Neural cell (in vitro differentiated cells): ENCODE results near the gene QSER1. TPM values are rescaled to one million over a fixed set of nuclear protein-coding genes. Genes with fewer than 3 reads are reported as not detected.

ENCODE experiments used
- H2AFZ ChIP-seq: fragments of 200-600, 300-800 bp; sonication (generic), shearing (Covaris generic); 2 replicates; pipeline ENCODE4 v1.6.0; 2014; ENCODE audit warnings: low read depth, mild to moderate bottlenecking, antibody characterized with exemption, low read length, moderate library complexity
- H3F3A ChIP-seq: fragments of 200-600 bp; shearing (Covaris generic); 2 replicates; pipeline ENCODE4 v1.6.1; 2016; ENCODE audit warnings: mild to moderate bottlenecking, moderate library complexity, mixed read lengths, antibody characterized with exemption, low read length; ENCODE audit not compliant: insufficient read depth, poor library complexity, severe bottlenecking
- H3K27ac ChIP-seq: fragments of 200-600, 300-800 bp; sonication (generic), shearing (Covaris generic); 2 replicates; pipeline ENCODE4 v1.5.1; 2014; ENCODE audit warnings: mild to moderate bottlenecking, low read length, moderate library complexity
- H3K27me3 ChIP-seq: fragments of 300-800, 200-600 bp; sonication (generic), shearing (Covaris generic); 2 replicates; pipeline ENCODE4 v1.6.0; 2014; ENCODE audit warnings: mild to moderate bottlenecking, low read depth, low read length, moderate library complexity; ENCODE audit not compliant: insufficient read depth
- H3K36me3 ChIP-seq: fragments of 300-800, 200-600 bp; sonication (generic), shearing (Covaris generic); 2 replicates; pipeline ENCODE4 v1.5.1; 2014; ENCODE audit warnings: mild to moderate bottlenecking, antibody characterized with exemption, low read length, moderate library complexity; ENCODE audit not compliant: insufficient read depth
- H3K4me2 ChIP-seq: fragments of 300-800, 200-600 bp; sonication (generic), shearing (Covaris generic); 2 replicates; pipeline ENCODE4 v1.6.0; 2014; ENCODE audit warnings: mild to moderate bottlenecking, low read length
- H3K4me3 ChIP-seq: fragments of 300-800, 200-600 bp; sonication (generic), shearing (Covaris generic); 2 replicates; pipeline ENCODE4 v1.5.1; 2014; ENCODE audit warnings: mild to moderate bottlenecking, low read length, moderate library complexity
- H3K79me2 ChIP-seq: fragments of 200-600 bp; shearing (Covaris generic); replicated peaks from 2 replicates; pipeline ENCODE4 v1.6.0; 2014; ENCODE audit warnings: mild to moderate bottlenecking, low read length, moderate library complexity; ENCODE audit not compliant: insufficient read depth
- H3K9ac ChIP-seq: fragments of 300-800, 200-600 bp; sonication (generic), shearing (Covaris generic); 2 replicates; pipeline ENCODE4 v1.6.1; 2016; ENCODE audit warnings: mild to moderate bottlenecking, low read length, mixed read lengths
- H3K9me2 ChIP-seq: fragments of 200-600 bp; shearing (Covaris generic); 2 replicates; pipeline ENCODE4 v1.6.1; 2016; ENCODE audit warnings: mild to moderate bottlenecking, low read length, mixed read lengths; ENCODE audit not compliant: insufficient read depth
- H3K9me3 ChIP-seq: fragments of 200-600, 300-800 bp; sonication (generic), shearing (Covaris generic); 2 replicates; pipeline ENCODE4 v1.6.1; 2016; ENCODE audit warnings: mild to moderate bottlenecking, mixed run types, low read length, moderate library complexity, mixed read lengths
- H4K20me1 ChIP-seq: fragments of 200-600 bp; shearing (Covaris generic); 2 replicates; pipeline ENCODE4 v1.6.1; 2016; ENCODE audit warnings: mild to moderate bottlenecking, mixed run types; ENCODE audit not compliant: insufficient read depth
- EP300 ChIP-seq: fragments of 450-650 bp; conservative IDR thresholded peaks from 2 replicates; pipeline ENCODE4 v1.6.1; 2014; ENCODE audit warnings: antibody characterized with exemption, mild to moderate bottlenecking, moderate library complexity; ENCODE audit not compliant: poor library complexity, severe bottlenecking
- EZH2 ChIP-seq: fragments of 200-600, 300-800 bp; shearing (Covaris generic), sonication (generic); IDR thresholded peaks from 2 replicates; pipeline ENCODE4 v1.6.1; 2014; ENCODE audit warnings: antibody characterized with exemption, low read length, borderline replicate concordance, mild to moderate bottlenecking; ENCODE audit not compliant: insufficient read depth, poor library complexity, severe bottlenecking
- MXI1 ChIP-seq: fragments of 450-650 bp; conservative IDR thresholded peaks from 2 replicates; pipeline ENCODE4 v1.6.1; 2014; ENCODE audit warnings: antibody characterized with exemption, mild to moderate bottlenecking; ENCODE audit not compliant: poor library complexity, severe bottlenecking
- POLR2AphosphoS5 ChIP-seq: IDR thresholded peaks from 2 replicates; pipeline ENCODE4 v1.6.1; 2012
- RAD21 ChIP-seq: fragments of 450-650 bp; conservative IDR thresholded peaks from 2 replicates; pipeline ENCODE4 v1.6.1; 2014; ENCODE audit warnings: antibody characterized with exemption, mild to moderate bottlenecking, moderate library complexity
- SMC3 ChIP-seq: fragments of 450-650 bp; conservative IDR thresholded peaks from 2 replicates; pipeline ENCODE4 v1.6.1; 2014; ENCODE audit warnings: antibody characterized with exemption, mild to moderate bottlenecking, moderate library complexity; ENCODE audit not compliant: poor library complexity
- TAF1 ChIP-seq: IDR thresholded peaks from 2 replicates; pipeline ENCODE4 v1.6.1; 2012; ENCODE audit warnings: low read depth
- polyA plus RNA-seq: library from polyadenylated mRNA; depleted of rRNA; stranded (reverse); fragments of >200 nt; gene quantifications from 2 replicates; pipeline ENCODE4 v1.2.3, GENCODE V29; 2014
- TF ChIP-seq, protein P1 (sequence below): IDR thresholded peaks from 2 replicates; pipeline ENCODE4 v1.6.1; 2012; ENCODE audit warnings: borderline replicate concordance
- TF ChIP-seq, protein P2 (sequence below): fragments of 450-650 bp; IDR thresholded peaks from 2 replicates; pipeline ENCODE4 v1.5.1; 2014; ENCODE audit warnings: antibody characterized with exemption, mild to moderate bottlenecking, moderate library complexity; ENCODE audit not compliant: poor library complexity, severe bottlenecking

QSER1 gene
- polyA plus RNA-seq, 1 donor from 2014 or later, result 18.1 TPM

DNA sequence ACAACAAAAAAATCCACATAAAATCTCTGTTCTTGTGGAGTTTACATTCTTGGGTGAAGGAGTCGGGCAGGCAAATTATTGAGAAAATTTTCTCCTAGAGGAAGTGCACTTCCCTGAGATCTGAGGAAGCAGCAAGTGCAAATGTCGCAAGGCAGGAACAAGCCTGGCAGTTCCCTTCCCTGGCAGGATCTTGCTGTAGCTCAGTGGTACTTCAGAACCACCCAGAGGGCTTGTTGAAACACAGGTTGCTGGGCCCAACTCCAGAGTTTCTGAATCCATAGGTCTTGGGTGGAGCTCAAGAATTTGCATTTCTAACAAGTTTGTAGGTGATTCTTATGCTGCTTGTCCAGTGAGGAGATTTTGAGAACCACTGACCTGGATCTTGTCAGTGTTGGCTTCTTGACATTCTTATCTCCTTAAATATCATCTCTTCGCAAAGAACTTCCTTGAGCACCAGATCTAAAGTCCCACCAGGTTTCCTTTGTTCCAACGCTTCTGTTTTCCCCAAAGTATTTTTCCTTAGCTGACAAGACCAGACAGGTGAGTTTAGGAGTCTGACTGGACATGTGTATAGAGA lies 9.6 kb downstream of the QSER1 start:
- H3K9ac ChIP-seq, result no peak overlapping the region
- no peaks in the 10 kb centered on the region for H3K9me3 ChIP-seq
- H3K36me3 ChIP-seq, result peaks cover 10% of the 10 kb centered on the region
- TF ChIP-seq, protein P1, sequence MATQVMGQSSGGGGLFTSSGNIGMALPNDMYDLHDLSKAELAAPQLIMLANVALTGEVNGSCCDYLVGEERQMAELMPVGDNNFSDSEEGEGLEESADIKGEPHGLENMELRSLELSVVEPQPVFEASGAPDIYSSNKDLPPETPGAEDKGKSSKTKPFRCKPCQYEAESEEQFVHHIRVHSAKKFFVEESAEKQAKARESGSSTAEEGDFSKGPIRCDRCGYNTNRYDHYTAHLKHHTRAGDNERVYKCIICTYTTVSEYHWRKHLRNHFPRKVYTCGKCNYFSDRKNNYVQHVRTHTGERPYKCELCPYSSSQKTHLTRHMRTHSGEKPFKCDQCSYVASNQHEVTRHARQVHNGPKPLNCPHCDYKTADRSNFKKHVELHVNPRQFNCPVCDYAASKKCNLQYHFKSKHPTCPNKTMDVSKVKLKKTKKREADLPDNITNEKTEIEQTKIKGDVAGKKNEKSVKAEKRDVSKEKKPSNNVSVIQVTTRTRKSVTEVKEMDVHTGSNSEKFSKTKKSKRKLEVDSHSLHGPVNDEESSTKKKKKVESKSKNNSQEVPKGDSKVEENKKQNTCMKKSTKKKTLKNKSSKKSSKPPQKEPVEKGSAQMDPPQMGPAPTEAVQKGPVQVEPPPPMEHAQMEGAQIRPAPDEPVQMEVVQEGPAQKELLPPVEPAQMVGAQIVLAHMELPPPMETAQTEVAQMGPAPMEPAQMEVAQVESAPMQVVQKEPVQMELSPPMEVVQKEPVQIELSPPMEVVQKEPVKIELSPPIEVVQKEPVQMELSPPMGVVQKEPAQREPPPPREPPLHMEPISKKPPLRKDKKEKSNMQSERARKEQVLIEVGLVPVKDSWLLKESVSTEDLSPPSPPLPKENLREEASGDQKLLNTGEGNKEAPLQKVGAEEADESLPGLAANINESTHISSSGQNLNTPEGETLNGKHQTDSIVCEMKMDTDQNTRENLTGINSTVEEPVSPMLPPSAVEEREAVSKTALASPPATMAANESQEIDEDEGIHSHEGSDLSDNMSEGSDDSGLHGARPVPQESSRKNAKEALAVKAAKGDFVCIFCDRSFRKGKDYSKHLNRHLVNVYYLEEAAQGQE, result no peak
- TF ChIP-seq, protein P2, sequence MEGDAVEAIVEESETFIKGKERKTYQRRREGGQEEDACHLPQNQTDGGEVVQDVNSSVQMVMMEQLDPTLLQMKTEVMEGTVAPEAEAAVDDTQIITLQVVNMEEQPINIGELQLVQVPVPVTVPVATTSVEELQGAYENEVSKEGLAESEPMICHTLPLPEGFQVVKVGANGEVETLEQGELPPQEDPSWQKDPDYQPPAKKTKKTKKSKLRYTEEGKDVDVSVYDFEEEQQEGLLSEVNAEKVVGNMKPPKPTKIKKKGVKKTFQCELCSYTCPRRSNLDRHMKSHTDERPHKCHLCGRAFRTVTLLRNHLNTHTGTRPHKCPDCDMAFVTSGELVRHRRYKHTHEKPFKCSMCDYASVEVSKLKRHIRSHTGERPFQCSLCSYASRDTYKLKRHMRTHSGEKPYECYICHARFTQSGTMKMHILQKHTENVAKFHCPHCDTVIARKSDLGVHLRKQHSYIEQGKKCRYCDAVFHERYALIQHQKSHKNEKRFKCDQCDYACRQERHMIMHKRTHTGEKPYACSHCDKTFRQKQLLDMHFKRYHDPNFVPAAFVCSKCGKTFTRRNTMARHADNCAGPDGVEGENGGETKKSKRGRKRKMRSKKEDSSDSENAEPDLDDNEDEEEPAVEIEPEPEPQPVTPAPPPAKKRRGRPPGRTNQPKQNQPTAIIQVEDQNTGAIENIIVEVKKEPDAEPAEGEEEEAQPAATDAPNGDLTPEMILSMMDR, result no peak
- TF ChIP-seq EP300 (no peak), MXI1 (no peak), POLR2AphosphoS5 (no peak), TAF1 (no peak)
- peaks cover 4% of the 10 kb centered on the region for H4K20me1 ChIP-seq
- H3K79me2 ChIP-seq, result peaks cover 77% of the 10 kb centered on the region
- no peak overlapping the region for H3K27ac ChIP-seq
- H3F3A ChIP-seq, result no peaks in the 10 kb centered on the region
- H3K9me2 ChIP-seq, result no peaks in the 10 kb centered on the region
- no peak overlapping the region for H3K4me2 ChIP-seq
- H3K4me3 ChIP-seq, result no peak overlapping the region
- H3K27me3 ChIP-seq, result no peaks in the 10 kb centered on the region
- H2AFZ ChIP-seq, result no peak overlapping the region

DNA sequence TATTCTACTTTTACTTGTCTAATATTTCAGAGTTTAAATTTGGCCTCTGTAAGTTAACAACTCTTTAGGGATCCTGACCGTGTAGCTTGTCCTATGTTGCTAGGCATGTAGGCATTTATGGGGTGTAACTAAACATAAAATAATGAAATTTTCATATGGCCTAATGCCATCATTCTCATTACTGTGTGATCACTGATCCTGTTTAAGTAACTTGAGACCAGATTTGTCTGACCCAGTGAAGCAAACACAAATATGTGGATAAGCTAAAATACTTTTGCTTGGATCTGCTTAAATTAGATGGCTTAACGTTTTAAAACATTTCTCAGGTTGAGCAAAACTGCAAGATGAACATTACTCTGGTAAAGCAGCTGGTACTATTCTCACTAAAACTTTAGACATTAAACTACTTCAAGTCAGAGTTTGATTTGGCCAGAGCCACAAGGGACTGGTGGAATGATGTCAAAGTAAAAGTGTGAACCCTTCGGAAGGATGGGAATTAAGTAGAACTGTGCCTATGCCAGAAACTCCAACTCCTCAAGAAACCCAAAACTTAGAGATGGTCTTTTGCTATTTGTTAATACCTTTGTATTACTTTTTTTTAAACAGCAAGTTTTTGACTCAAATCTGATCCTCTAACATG lies 12.5 kb downstream of the QSER1 start:
- no peaks in the 10 kb centered on the region for H3K9me2 ChIP-seq
- no peaks in the 10 kb centered on the region for H3K9me3 ChIP-seq
- no peaks in the 10 kb centered on the region for H3K27me3 ChIP-seq
- H3K9ac ChIP-seq, result no peak overlapping the region
- H2AFZ ChIP-seq, result no peak overlapping the region
- peaks cover 4% of the 10 kb centered on the region for H3K36me3 ChIP-seq
- H3K4me3 ChIP-seq, result no peak overlapping the region
- H3K4me2 ChIP-seq, result no peak overlapping the region
- peaks cover 4% of the 10 kb centered on the region for H4K20me1 ChIP-seq
- no peaks in the 10 kb centered on the region for H3F3A ChIP-seq
- TF ChIP-seq EZH2, result no peak
- TF ChIP-seq TAF1, result no peak
- no peak for TF ChIP-seq RAD21
- no peak for TF ChIP-seq EP300
- TF ChIP-seq SMC3, result no peak
- TF ChIP-seq, protein P1, result no peak
- TF ChIP-seq, protein P2, result no peak
- TF ChIP-seq MXI1, result no peak
- no peak overlapping the region for H3K27ac ChIP-seq
- peaks cover 74% of the 10 kb centered on the region for H3K79me2 ChIP-seq
